Panc1 (cell line): ENCODE results near the gene S1PR1. TPM values are rescaled to one million over a fixed set of nuclear protein-coding genes. Genes with fewer than 3 reads are reported as not detected.
"Not testable (repeated sequence)": the region's sequence is repeated elsewhere in the genome, so short reads cannot be mapped to it uniquely, and the experiment has no call there.

Source experiments
- ATAC-seq: fragments of 200-7000 bp; cut with Tn5 transposase; 2 replicates; pipeline ENCODE4 v1.9.1; 2020; ENCODE audit warnings: mild to moderate bottlenecking, moderate library complexity
- BruUV-seq: library from RNA; stranded (reverse); fragments of 400-500 nt; replicated peaks from 2 replicates; lab custom pipeline; 2021; lab: Mats Ljungman, UMichigan
- CTCF ChIA-PET: fragments of 300-600 bp; sonication (Branson Sonifier 250); formaldehyde crosslinking; loops from one replicate; lab custom pipeline; 2022; ENCODE audit warnings: antibody characterized with exemption; lab: Charles Lee
- POLR2A ChIA-PET: fragments of 300-600 bp; sonication (Branson Sonifier 250); formaldehyde crosslinking; loops from one replicate; lab custom pipeline; 2022; ENCODE audit warnings: antibody characterized with exemption; lab: Charles Lee
- DNase-seq: peaks from one replicate; pipeline ENCODE4 v3.0.0-alpha.2; 2010; ENCODE audit warnings: low read depth, low spot score
- H3K27ac ChIP-seq: 2 replicates; pipeline ENCODE4 v1.5.1; 2011; ENCODE audit warnings: mild to moderate bottlenecking, low read length, inconsistent platforms
- H3K27me3 ChIP-seq: fragments of 200-500 bp; sonication (Bioruptor generic); 2 replicates; pipeline ENCODE4 v1.6.0; 2014; ENCODE audit warnings: low read length, inconsistent platforms; ENCODE audit not compliant: control insufficient read depth, insufficient read depth
- H3K36me3 ChIP-seq: fragments of 200-500 bp; sonication (Bioruptor generic); 2 replicates; pipeline ENCODE4 v1.5.1; 2014; ENCODE audit warnings: inconsistent platforms, mild to moderate bottlenecking, low read length, moderate library complexity; ENCODE audit not compliant: control insufficient read depth, insufficient read depth
- H3K4me1 ChIP-seq: 2 replicates; pipeline ENCODE4 v1.5.1; 2011; ENCODE audit warnings: inconsistent platforms, mild to moderate bottlenecking, low read length, moderate library complexity; ENCODE audit not compliant: control insufficient read depth, insufficient read depth
- H3K4me3 ChIP-seq, 2 experiments: 2 replicates each; pipeline ENCODE4 v1.5.1; 2011 to 2012; ENCODE audit warnings: low read depth in 2 of 2, low read length in 2 of 2, mild to moderate bottlenecking in 2 of 2, inconsistent platforms in 1 of 2, moderate library complexity in 1 of 2
- H3K9me3 ChIP-seq: fragments of 200-500 bp; sonication (Bioruptor generic); 2 replicates; pipeline ENCODE4 v1.5.1; 2014; ENCODE audit warnings: low read depth, mild to moderate bottlenecking, inconsistent platforms, low read length, moderate library complexity; ENCODE audit not compliant: control insufficient read depth, insufficient read depth
- CTCF ChIP-seq: fragments of 450-650 bp; IDR thresholded peaks from 2 replicates; pipeline ENCODE4 v1.5.1; 2017; ENCODE audit warnings: mild to moderate bottlenecking
- POLR2AphosphoS5 ChIP-seq: IDR thresholded peaks from 2 replicates; pipeline ENCODE4 v1.6.1; 2012; ENCODE audit warnings: mild to moderate bottlenecking, low read depth, low read length, moderate library complexity
- REST ChIP-seq, 2 experiments: IDR thresholded peaks; 2 replicates each; pipeline ENCODE4 v1.6.1; 2011 to 2012; ENCODE audit warnings: low read depth in 2 of 2, control low read depth in 1 of 2, low read length in 1 of 2, mild to moderate bottlenecking in 1 of 2, moderate library complexity in 1 of 2; ENCODE audit not compliant: insufficient read depth in 1 of 2
- SIN3A ChIP-seq: IDR thresholded peaks from 2 replicates; pipeline ENCODE4 v1.6.1; 2012; ENCODE audit warnings: low read depth, mild to moderate bottlenecking, low read length, moderate library complexity, borderline replicate concordance; ENCODE audit not compliant: insufficient read depth
- TCF7L2 ChIP-seq: IDR thresholded peaks from 2 replicates; pipeline ENCODE4 v1.6.1; 2011; ENCODE audit warnings: mild to moderate bottlenecking, low read depth, low read length, inconsistent platforms
- in situ Hi-C: cut with HindIII; loops from 2 replicates; pipeline ENCODE4 v1.10.0; 2016; ENCODE audit warnings: low sequenced_read_pairs, low pct_unique_long_range_greater_than_20kb
- intact Hi-C: fragments of 100-400 bp; cut with micrococcal nuclease; formaldehyde crosslinking; loops from one replicate; pipeline ENCODE4 v1.10.0; 2022; ENCODE audit not compliant: unreplicated experiment
- total RNA-seq: library from RNA; stranded (reverse); gene quantifications from one replicate; pipeline ENCODE4 v1.2.1, GENCODE V29; 2021; ENCODE audit not compliant: unreplicated experiment

S1PR1 gene
- total RNA-seq, 1 experiment from 2014 or later, result 0.41 TPM

GRCh38 chr1:101228424-101229134 lies 8.2 kb upstream of the S1PR1 start:
- ATAC-seq, result no peak
- Histone ChIP-seq H3K4me3 (no peak overlapping the region), H3K27me3 (no peaks in the 10 kb centered on the region), H3K27ac (no peak overlapping the region), H3K4me1 (no peaks in the 10 kb centered on the region), H3K9me3 (no peaks in the 10 kb centered on the region), H3K36me3 (no peaks in the 10 kb centered on the region)
- POLR2A ChIA-PET, result no interaction called here
- intact Hi-C loops (no loop called here), in situ Hi-C loops (no loop called here)
- CTCF ChIA-PET, result no interaction called here
- no TSS peak for BruUV-seq
- no peak for TF ChIP-seq CTCF
- TF ChIP-seq REST (IDR thresholded peaks at IDR 0.05; ENCODE audit: insufficient read depth in 1 of 2, low read depth in 2 of 2, low read length in 1 of 2), result no peak
- no peak for TF ChIP-seq TCF7L2
- no peak for TF ChIP-seq SIN3A
- no peak for TF ChIP-seq POLR2AphosphoS5
- DNase-seq, result no peak

GRCh38 chr1:101232182-101232581 lies 4.6 kb upstream of the S1PR1 start:
- H3K4me1 ChIP-seq, POLR2A ChIA-PET, ATAC-seq, in situ Hi-C loops, H3K9me3 ChIP-seq, BruUV-seq, intact Hi-C loops, H3K27me3 ChIP-seq, H3K4me3 ChIP-seq, H3K27ac ChIP-seq, CTCF ChIA-PET, DNase-seq, H3K36me3 ChIP-seq: not testable (repeated sequence)

GRCh38 chr1:101233495-101233894 lies 3.3 kb upstream of the S1PR1 start:
- H3K4me1 ChIP-seq, result no peaks in the 10 kb centered on the region
- in situ Hi-C loops (no loop called here), intact Hi-C loops (no loop called here)
- ChIA-PET POLR2A (no interaction called here), CTCF (no interaction called here)
- no peaks in the 10 kb centered on the region for H3K9me3 ChIP-seq
- no peak for TF ChIP-seq POLR2AphosphoS5
- TF ChIP-seq CTCF, result no peak
- no peak for TF ChIP-seq TCF7L2
- TF ChIP-seq REST (IDR thresholded peaks at IDR 0.05; ENCODE audit: insufficient read depth in 1 of 2, low read depth in 2 of 2, low read length in 1 of 2), result no peak
- no peak for TF ChIP-seq SIN3A
- no peak overlapping the region for H3K4me3 ChIP-seq
- no peaks in the 10 kb centered on the region for H3K36me3 ChIP-seq
- H3K27ac ChIP-seq, result no peak overlapping the region
- ATAC-seq, result no peak
- BruUV-seq, result no TSS peak
- peaks cover 3% of the 10 kb centered on the region for H3K27me3 ChIP-seq
- DNase-seq, result no peak
